ENCODE data around the gene CREB3L2. TPM values are rescaled to one million over a fixed set of nuclear protein-coding genes. Genes with fewer than 3 reads are reported as not detected.

The CREB3L2 gene
- total RNA-seq, 1 donor: 28.6 TPM

DNA sequence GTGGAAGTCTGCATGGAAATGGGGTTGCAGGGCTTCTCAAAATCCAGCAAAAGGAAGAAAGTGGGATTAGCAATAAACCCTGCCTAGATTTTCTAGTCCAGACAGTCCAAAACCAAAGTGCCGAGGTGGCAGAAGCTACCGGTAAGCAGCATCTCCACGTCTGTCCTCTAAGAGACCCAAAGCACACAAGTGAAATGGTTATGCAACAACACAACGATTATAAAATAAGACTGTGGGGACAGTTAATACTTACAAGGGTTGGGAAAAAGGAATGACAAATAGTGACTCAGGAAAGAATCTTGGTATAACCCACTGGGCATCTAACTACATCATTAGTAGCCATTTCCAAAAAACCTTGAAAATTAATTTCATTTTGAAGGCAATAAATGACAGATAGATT is 24.7 kb downstream of the CREB3L2 start:
- DNase-seq (ENCODE audit: insufficient read length, low spot score, missing footprints): no peak
- no peak overlapping the region for H2AFZ ChIP-seq (ENCODE audit: low read length)
- no peak for TF ChIP-seq CTCF (IDR thresholded peaks at IDR 0.05; ENCODE audit: extremely low read depth, low read depth, low read length)
- peak overlapping the region; percentile 26 for H3K4me2 ChIP-seq (ENCODE audit: insufficient read depth, low read length)
- peaks cover 90% of the 10 kb centered on the region for H3K79me2 ChIP-seq (ENCODE audit: insufficient read depth, low read length)
- peaks cover 11% of the 10 kb centered on the region for H3K36me3 ChIP-seq (ENCODE audit: insufficient read depth, low read length)
- peak overlapping the region; percentile 98 for H3K27ac ChIP-seq (ENCODE audit: low read depth, low read length)
- no peaks in the 10 kb centered on the region for H3K9me3 ChIP-seq (ENCODE audit: low read depth, low read length)
- H3K27me3 ChIP-seq (ENCODE audit: insufficient read depth, low read length): no peaks in the 10 kb centered on the region
- no peak overlapping the region for H3K4me3 ChIP-seq (ENCODE audit: insufficient read depth, low read length)
- H4K20me1 ChIP-seq (ENCODE audit: insufficient read depth, low read length): no peaks in the 10 kb centered on the region
- H3K4me1 ChIP-seq (ENCODE audit: insufficient read depth, low read length): peaks cover 79% of the 10 kb centered on the region

DNA sequence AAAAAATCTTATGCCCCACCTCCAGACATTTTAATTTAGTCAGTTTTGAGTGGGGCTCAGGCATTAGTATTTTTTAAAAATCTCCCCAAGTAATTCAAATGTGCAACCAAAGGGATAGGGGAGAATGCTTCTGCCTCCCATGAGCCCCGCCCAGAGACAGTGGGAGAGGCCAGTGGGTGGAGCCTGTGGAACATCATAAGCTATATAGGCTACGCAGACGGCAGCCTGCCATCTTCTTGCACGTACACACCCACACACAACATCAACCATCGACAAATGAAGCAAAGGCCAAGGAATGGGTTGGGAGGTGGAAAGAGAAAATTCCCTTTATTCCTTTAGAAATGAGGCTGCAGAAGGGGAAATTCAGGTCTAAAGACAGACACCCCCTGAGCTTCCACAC is 25.2 kb downstream of the CREB3L2 start:
- no peak for DNase-seq (ENCODE audit: insufficient read length, low spot score, missing footprints)
- peaks cover 90% of the 10 kb centered on the region for H3K79me2 ChIP-seq (ENCODE audit: insufficient read depth, low read length)
- peaks cover 74% of the 10 kb centered on the region for H3K4me1 ChIP-seq (ENCODE audit: insufficient read depth, low read length)
- H3K27ac ChIP-seq (ENCODE audit: low read depth, low read length): peak overlapping the region; percentile 98
- no peak for TF ChIP-seq CTCF (IDR thresholded peaks at IDR 0.05; ENCODE audit: extremely low read depth, low read depth, low read length)
- H4K20me1 ChIP-seq (ENCODE audit: insufficient read depth, low read length): no peaks in the 10 kb centered on the region
- no peak overlapping the region for H3K4me3 ChIP-seq (ENCODE audit: insufficient read depth, low read length)
- no peaks in the 10 kb centered on the region for H3K9me3 ChIP-seq (ENCODE audit: low read depth, low read length)
- no peak overlapping the region for H2AFZ ChIP-seq (ENCODE audit: low read length)
- H3K4me2 ChIP-seq (ENCODE audit: insufficient read depth, low read length): peak overlapping the region; percentile 26
- no peaks in the 10 kb centered on the region for H3K27me3 ChIP-seq (ENCODE audit: insufficient read depth, low read length)
- H3K36me3 ChIP-seq (ENCODE audit: insufficient read depth, low read length): peaks cover 7% of the 10 kb centered on the region

- Histone ChIP-seq H3K4me2 (ENCODE audit: insufficient read depth, low read length) (peak overlapping the region; percentile 49), H3K27me3 (ENCODE audit: insufficient read depth, low read length) (no peaks in the 10 kb centered on the region), H3K79me2 (ENCODE audit: insufficient read depth, low read length) (peaks cover 90% of the 10 kb centered on the region), H3K4me3 (ENCODE audit: insufficient read depth, low read length) (no peak overlapping the region), H3K4me1 (ENCODE audit: insufficient read depth, low read length) (peaks cover 69% of the 10 kb centered on the region), H3K36me3 (ENCODE audit: insufficient read depth, low read length) (peaks cover 6% of the 10 kb centered on the region), H4K20me1 (ENCODE audit: insufficient read depth, low read length) (no peaks in the 10 kb centered on the region), H3K27ac (ENCODE audit: low read depth, low read length) (peak overlapping the region; percentile 98), H2AFZ (ENCODE audit: low read length) (no peak overlapping the region), H3K9me3 (ENCODE audit: low read depth, low read length) (no peaks in the 10 kb centered on the region)
- no peak for DNase-seq (ENCODE audit: insufficient read length, low spot score, missing footprints)
- no peak for TF ChIP-seq CTCF (IDR thresholded peaks at IDR 0.05; ENCODE audit: extremely low read depth, low read depth, low read length)
Observed at GRCh38 chr7:137976232-137976631, 25.7 kb downstream of the CREB3L2 start.

DNA sequence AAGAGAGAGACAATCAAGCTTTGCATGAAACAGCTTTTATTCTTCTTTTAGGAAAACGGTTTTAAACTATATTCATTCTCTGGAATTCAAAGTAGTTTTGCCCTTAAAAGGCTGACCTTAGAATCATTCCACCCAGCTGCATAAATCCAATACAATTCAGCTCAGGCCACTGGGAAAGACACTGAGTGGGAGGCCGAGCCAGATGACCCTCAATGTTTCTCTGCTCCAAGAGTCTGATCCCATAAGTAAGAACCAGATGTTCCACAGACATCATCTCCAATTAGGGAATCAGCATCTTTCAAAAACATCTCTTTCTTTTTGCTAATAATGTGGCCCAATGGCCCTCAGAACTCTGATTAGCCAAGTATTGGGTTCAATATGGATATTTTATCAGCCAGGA is 26.1 kb downstream of the CREB3L2 start:
- Histone ChIP-seq H3K9me3 (ENCODE audit: low read depth, low read length) (no peaks in the 10 kb centered on the region), H3K27me3 (ENCODE audit: insufficient read depth, low read length) (no peaks in the 10 kb centered on the region), H3K79me2 (ENCODE audit: insufficient read depth, low read length) (peaks cover 86% of the 10 kb centered on the region), H3K36me3 (ENCODE audit: insufficient read depth, low read length) (peaks cover 6% of the 10 kb centered on the region), H3K4me2 (ENCODE audit: insufficient read depth, low read length) (peak overlapping the region; percentile 49), H2AFZ (ENCODE audit: low read length) (no peak overlapping the region), H3K4me3 (ENCODE audit: insufficient read depth, low read length) (no peak overlapping the region), H4K20me1 (ENCODE audit: insufficient read depth, low read length) (no peaks in the 10 kb centered on the region), H3K27ac (ENCODE audit: low read depth, low read length) (peak overlapping the region; percentile 98), H3K4me1 (ENCODE audit: insufficient read depth, low read length) (peaks cover 68% of the 10 kb centered on the region)
- no peak for DNase-seq (ENCODE audit: insufficient read length, low spot score, missing footprints)
- no peak for TF ChIP-seq CTCF (IDR thresholded peaks at IDR 0.05; ENCODE audit: extremely low read depth, low read depth, low read length)
